Right ventricle myocardium inferior (tissue), 1 donor: ENCODE measurements around the gene LIMD2. TPM values are rescaled to one million over a fixed set of nuclear protein-coding genes. Genes with fewer than 3 reads are reported as not detected.
A peak's percentile ranks its signal among the peaks of the same experiment; 100 is the strongest.
"Not testable (repeated sequence)": the region's sequence is repeated elsewhere in the genome, so short reads cannot be mapped to it uniquely, and the experiment has no call there.

Source experiments
- ATAC-seq: fragments of 200-7000 bp; cut with Tn5 transposase; one replicate; pipeline ENCODE4 v1.9.1; 2020; ENCODE audit warnings: mild to moderate bottlenecking, moderate library complexity
- DNase-seq: peaks from one replicate; pipeline ENCODE4 v3.0.0; 2021; ENCODE audit errors: missing footprints
- intact Hi-C: fragments of 100-400 bp; cut with DNase I; formaldehyde crosslinking; loops from one replicate; pipeline ENCODE4 v1.11.0; 2022
- long read RNA-seq: library from polyadenylated mRNA; unstranded; transcript quantifications from one replicate; pipeline ENCODE4 v2.0.0, GENCODE V29; 2021
- total RNA-seq: library from RNA; stranded (reverse); fragmentation: NEBNext Ultra II Directional; extraction: Animal tissue kit (Norgen Biotek cat#: 25700); gene quantifications from one replicate; pipeline ENCODE4 v1.2.1, GENCODE V29; 2021
- donor health status: DM: no; HTN: yes; CAD: no; lungs with severe emphysema.

LIMD2 gene
- total RNA-seq = 3.4 TPM
- long read RNA-seq, partial matches to known transcripts = 1 of 4 reads
- long read RNA-seq, other reads (novel, unspliced or antisense) = 1 of 4 reads

DNA sequence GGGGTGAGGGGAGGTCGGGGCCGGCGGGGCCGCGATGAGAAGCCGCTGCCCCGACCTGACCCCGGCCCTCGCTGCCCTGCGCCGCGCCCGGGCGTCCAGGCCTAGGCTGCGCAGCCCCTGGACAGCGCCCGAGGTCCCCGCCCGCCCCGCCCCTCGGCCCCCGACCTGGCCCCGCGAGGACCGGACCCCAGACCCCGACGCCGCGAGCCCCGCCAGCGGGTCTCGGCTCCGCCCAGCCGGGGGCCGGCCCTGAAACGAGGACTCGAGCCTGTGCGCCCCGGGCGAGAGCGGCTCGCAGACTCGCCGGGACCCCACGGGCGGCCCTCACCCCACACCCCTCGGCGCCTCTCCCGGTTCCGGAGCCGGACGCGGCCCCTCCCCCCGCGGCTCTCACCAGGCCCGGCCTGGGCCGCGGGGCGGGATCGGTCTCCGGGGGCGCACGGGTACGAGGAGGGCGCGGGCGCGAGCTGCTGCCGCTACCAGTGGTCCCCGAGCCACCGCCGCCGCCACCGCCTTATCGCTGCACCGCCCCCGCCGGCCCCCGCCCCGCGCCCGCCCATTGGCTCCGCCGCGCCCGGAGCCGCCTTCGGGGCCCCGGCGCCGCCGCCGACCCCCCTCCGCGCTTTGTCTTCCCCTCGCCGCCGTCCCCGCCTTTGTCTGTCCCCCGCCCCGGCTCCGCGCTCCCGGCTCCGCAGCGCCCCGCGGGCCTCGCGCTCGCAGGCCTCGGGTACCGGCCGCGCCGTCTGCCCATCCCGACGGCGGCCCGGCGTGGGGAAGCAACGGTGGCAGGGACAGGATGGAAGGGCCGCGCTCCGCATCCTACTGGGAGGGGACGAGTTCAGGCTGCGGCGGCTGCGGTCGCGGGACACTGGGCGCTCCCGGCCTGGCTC lies at the start of gene LIMD2:
Gene LIMD2, minus strand, starts transcription at position 488 of the 890 bp plus-strand sequence. CDS start 827 bp downstream, outside the sequence.
- ATAC-seq = peak; percentile 3
- intact Hi-C loops = loop anchor here (5.0 kb wide), 1 partner anchor 78 kb away; the partner anchor contains the start of gene MAP3K3
- DNase-seq = peak; percentile 88

DNA sequence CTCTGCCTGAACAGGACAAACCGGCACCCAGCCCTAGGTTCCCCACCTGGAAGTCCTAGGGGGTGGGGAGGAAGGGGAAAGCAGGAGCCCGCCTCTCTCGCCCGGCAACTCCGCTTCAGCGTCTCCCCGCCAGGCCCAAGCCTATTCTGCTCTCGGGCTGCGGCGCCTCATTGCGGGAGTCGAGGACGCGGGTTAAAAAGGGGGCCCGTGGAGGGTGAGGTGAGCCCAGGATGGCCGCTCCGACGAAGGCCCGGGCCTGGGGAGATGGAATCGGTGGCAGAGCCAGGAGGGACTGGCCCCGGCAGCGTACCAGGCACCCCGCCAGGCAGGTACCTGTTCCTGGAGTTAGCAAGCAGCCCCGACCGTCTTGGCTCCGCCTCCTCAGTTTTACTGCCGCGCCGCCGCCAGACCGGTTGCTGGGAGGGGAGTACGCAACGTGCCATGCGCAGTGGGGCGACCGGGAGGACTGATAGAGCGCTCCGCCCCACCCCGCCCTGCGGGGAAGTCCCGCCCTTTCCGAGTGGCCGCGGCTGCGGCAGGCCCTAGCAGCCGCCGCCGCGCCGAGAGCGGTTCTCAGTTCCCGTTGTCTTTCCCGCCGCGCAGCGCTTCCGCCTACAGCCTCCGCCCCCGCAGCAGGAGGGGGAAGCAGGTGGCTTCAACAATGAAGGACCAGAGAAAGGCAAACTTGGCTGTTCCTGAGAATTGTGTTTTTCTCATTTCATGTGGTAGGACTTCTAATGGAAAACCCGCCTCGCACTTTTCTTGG lies 41.7 kb upstream of the LIMD2 start, which contains the start of gene STRADA:
Gene STRADA, minus strand, starts transcription at position 392 of the 766 bp plus-strand sequence. CDS start 13,430 bp downstream, outside the sequence.
- peak; percentile 100 for ATAC-seq
- intact Hi-C loops = loop anchor here (1.0 kb wide), 1 partner anchor 32 kb away; the partner anchor contains the start of gene CCDC47
- peak; percentile 100 for DNase-seq

DNA sequence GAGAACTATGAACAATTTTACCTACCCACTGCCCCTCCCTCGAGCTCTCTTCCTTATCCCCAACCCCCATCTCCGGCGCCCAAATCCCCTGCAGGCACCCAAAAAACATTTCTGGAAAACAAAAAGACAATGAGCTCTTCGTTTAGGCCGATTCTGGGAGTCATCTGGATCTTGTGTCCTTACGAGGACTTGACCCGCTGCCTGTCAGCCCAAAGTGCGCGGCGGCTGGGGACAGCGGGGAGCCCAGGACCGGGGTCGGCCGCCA lies 41.1 kb upstream of the LIMD2 start:
- intact Hi-C loops = loop anchor here (1.0 kb wide), 1 partner anchor 32 kb away; the partner anchor contains the start of gene CCDC47
- peak; percentile 42 for ATAC-seq
- DNase-seq = no peak

DNA sequence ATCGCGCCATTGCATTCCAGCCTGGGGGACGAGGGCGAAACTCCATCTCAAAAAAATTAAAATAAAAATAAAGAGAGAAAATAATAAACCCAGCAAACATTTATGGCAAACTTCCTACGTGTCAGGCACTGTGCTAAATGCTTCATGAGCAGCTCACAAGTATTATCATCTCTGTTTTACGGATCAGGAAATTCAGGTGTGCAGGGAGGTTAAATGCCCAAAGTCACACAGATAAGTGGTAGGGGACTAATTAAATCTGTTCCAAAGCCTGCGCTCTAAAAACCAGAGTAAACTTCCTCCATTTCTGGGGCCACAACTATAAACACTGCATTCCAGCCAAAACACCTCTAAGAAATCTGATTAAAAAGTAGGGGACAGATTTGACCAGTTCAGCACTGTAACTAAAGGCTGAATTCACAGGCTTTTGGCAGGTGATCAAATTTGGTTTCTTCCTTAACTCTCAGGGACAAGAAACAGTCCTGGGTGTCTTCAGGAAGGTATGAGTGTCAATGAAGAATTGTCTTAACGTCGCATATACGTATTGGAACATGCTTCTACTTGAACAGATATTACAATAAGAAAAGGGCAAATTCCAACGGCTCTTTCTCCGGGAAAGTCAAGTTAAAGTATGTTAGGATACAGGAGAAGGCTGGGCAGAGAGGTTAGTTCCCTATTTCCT lies 40.7 kb upstream of the LIMD2 start:
- ATAC-seq = no peak

DNA sequence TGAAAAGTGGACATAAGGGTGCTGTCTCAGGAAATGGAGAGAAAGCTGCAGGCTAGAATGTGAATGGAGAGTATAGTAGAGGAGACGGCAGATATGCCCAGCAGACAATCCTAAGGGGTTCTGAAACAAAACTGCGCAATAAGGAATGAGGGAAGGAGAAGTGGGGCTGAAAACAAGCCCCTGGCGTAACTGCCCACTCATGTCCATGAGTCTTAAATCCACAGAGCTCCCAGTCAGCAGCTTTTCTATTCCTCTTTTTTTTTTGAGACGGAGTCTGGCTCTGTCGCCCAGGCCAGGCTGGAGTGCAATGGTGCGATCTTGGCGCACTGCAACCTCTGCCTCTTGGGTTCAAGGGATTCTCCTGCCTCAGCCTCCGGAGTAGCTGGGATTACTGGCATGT lies 35.8 kb upstream of the LIMD2 start:
- ATAC-seq = no peak
- DNase-seq = no peak
- intact Hi-C loops = no loop called here

More for the DNA sequence above, 40.7 kb upstream of the LIMD2 start:
- intact Hi-C loops = loop anchor here (1.0 kb wide), 1 partner anchor 33 kb away; the partner anchor contains the start of gene CCDC47
- DNase-seq = no peak

DNA sequence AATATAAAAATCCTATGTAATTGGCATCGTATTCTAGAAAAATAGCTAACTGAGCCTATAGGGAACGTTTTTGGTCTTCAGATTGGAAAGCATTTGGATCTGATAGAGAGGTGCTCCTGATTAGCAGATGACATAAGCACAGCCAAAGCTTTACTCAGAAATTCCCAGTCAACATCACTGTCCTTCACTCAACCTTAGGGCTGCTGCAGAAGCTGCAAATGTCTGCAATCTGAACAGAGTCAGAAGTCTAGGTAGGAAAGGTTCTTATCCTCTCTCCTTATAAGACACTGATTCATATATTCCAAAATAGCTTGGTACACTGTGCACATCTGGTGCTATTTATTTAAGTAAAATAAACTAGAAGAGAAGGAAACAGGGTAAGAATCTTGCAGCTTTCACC lies 22.5 kb upstream of the LIMD2 start:
- DNase-seq (no peak), ATAC-seq (peak; percentile 39)
- intact Hi-C loops = no loop called here

DNA sequence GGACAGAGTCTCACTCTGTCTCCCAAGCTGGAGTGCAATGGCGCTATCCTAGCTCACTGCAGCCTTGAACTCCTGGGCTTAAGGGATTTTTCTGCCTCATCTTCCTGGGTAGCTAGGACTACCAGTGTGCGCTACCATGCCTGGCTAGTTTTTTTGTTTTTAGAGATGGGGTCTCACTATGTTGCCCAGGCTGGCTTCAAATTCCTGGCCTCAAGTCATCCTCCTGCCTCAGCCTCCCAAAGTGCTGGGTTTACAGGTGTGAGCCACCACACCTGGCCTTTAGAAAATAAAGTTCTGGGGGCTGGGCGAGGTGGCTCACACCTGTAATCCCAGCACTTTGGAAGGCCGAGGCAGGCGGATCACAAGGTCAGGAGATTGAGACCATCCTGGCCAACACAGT lies 20.3 kb upstream of the LIMD2 start:
- DNase-seq, intact Hi-C loops, ATAC-seq: not testable (repeated sequence)

DNA sequence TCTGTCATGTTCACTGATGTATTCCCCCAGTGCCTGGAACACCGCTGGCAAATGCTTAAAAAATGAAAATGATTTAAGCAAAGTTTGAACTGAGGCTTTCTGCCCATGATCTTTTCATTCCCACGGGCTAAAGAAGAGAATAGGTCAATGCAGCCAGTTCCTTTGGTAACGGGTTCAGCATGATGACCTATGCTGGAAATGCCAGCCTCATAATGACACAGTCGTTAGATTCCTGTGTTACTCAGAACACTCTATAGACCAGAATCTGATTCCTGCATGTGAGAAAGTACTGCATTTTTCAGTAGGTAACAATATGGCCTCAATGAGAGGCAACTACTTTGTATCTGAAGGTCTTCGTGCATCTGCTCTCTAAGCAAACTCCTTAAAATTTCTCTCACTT lies 19.1 kb upstream of the LIMD2 start:
- intact Hi-C loops = no loop called here
- no peak for ATAC-seq

DNA sequence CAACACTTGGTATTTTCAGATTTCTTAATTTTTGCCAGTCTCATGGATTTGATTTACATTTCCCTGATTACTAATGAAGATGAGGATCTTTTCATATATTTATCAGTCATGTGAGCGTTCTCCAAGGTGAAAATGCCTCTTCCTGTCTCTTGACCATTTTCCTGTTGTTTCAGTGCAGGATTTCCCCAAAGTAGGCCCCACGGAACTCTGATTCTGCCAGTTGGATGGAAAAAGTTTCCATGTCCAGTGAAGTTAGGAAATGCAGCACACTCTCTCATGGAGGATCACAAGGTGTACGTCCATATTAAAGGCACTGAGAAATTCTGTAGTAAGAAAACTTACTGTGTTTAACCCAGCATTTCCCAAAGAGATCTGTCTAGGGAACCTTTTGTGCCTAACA lies 16.5 kb upstream of the LIMD2 start:
- DNase-seq = no peak
- ATAC-seq = no peak
- intact Hi-C loops = no loop called here

More for the DNA sequence above, 19.1 kb upstream of the LIMD2 start:
- no peak for DNase-seq

DNA sequence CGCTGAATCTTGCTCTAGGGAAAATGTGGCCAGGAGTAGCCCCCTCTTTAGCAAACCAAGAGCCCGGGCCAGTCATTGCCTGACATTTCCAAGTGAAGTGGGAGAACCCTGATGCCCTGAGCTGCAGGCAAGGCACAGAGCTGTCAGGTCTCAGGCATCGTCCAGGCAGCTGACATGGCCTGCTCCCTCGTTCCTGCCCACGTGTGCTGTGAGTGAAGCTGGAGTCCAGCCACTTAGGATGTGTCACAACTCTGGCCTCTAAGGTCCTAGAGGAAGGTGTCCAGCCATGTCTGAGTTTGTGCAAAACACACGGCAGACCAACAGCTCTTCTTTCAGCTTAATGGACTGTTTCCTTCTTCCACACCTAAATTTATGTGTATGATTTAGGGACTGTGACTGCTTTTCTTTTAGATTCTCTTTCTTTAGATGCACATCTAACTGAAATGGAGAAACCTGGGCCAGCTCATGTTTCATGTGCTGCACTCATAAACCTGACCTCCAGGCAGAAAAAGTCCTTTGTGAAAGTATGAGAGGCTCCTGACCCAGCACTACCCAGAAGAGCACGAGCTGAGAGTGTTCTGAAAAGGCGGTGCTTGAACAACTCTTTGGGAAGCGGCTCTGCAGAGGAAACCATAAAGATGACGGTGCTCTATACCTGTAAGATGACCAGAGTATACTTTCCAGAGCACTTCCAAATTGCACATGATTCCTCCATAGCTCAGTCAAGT lies 14.8 kb upstream of the LIMD2 start:
- intact Hi-C loops = no loop called here

DNA sequence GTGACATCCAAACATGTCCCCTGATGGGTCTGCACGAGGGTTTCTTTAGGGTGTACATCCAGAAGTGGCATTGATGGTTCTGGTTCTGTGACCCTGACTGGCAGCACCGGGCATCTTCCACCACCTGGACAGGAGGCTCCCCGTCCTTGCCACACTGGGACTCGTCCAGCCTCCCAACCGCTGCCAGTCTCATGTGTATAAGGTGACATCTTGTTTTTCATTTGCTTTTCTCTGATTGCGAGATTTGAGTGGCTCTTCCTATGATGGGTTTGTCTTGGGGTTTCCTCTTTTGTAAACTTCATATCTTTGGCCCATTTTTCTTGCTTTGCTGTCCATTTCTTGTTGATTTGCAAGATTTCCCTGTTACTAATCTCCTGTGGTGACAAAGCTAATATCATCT lies 9.2 kb upstream of the LIMD2 start:
- ATAC-seq = no peak
- intact Hi-C loops = no loop called here
- DNase-seq = no peak

More for the DNA sequence above, 14.8 kb upstream of the LIMD2 start:
- DNase-seq (no peak), ATAC-seq (peak; percentile 75)

DNA sequence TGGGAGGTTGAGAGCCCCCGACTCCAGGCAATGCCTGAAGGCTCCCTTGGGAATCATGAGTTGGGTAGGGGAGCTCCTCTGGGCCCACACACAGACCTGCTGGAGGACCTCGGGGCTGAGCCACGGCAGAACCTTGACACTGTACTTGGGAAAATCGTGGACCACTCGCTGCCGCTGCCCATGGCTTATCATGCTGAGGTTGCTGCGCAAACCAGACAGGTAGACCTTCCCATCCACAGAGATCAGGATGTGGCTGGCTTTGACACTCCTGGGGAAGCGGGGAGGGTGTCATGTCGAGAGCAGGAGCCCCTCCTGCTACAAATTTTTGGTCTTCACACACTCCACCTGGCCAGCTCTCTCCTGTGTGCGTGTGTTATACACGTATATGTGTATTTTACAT lies 7.2 kb upstream of the LIMD2 start:
- intact Hi-C loops = no loop called here
- ATAC-seq = no peak

DNA sequence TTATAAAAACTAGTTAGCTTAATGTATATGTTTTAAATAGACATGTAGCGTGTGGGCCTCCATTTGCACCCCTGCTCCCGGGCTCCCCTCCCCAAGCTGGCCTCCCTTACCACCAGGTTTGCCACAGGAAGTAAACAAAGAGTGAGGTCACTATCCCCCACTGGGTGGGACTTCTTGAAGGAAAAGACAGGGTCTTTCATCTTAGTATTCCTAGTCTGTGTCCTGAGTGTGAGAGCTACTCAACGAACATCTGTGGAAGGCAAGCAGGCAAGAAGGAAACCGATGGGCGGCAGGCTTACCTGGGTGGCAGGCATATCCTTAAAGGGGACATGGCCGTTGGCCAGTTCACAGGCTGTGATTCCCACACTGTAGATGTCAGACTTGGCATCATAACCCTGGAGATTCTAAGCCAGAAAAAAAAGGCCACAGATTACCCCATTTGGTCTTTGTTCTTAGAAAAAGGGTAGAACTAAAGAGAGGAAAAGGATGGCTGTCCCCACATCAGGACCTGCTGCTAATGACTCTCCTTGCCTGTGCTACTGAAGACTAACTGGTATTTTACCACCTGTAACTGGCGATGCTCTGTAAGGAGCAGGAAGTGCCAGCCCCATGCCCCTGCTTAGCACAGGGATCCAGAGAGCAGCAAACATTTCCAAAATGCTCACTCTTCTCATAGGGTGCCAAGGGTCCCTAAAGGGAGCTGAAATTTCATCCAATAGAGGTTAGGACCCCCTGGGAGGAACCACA lies 6.6 kb upstream of the LIMD2 start:
- DNase-seq (no peak), ATAC-seq (no peak)
- intact Hi-C loops = no loop called here

More for the DNA sequence above, 7.2 kb upstream of the LIMD2 start:
- DNase-seq = no peak

DNA sequence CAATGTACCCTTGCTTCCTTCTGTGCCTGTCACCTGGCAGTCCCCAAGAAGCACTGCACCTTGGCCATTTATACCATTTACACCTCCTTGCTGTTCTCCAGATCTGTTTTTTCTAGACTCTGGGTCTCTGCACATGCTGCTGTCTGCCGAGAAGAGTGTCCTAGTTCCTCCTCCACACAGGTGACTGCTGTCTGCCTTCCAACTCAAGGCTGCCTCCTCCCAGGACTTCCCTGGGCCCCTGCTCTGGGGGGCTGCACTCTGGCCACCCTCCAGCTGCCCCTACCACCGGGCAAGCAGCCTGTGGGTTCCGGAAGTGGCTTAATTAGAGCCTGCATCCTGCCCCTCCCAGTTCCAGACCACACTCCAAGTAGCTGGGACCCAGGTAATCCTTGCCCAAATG lies 5.7 kb upstream of the LIMD2 start:
- ATAC-seq = no peak
- intact Hi-C loops = no loop called here

DNA sequence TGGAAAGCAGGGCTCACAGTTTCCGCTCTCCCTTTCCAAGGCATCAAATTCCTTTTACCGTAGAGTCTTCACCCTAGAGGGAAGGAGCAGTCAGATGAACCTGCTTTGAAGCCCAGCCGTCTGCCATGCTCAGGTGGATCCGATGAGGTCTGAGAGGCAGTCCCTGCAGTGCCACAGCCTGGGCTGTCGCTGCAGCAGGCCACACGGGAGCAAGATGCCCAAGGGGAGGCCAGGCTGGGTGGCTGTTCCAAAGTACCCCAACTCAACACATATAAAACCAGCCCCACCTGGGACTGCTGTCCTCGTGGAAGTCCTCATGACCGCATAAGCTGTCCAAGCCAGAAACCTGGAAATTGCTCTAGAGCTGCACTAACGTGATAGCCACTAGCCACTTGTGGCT lies 4.9 kb upstream of the LIMD2 start:
- intact Hi-C loops = no loop called here
- no peak for DNase-seq
- no peak for ATAC-seq

More for the DNA sequence above, 5.7 kb upstream of the LIMD2 start:
- no peak for DNase-seq

DNA sequence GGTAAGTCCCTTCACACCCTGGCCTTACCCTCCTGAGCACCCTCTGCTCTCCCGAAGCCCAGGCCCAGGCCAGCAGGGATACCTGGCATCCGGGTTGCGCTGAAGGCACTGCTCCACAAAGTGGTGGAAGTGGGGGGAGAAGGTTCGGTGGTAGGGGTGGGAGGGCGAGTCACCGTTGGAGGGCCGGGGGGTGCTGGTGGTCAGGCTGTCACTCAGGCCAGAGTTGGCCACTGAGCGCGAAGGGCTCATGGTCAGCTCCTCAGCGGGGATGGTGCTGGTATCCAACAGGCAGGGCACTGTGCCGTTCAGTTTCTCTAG lies 4.3 kb upstream of the LIMD2 start:
- DNase-seq = no peak
- ATAC-seq = no peak
- intact Hi-C loops = no loop called here

DNA sequence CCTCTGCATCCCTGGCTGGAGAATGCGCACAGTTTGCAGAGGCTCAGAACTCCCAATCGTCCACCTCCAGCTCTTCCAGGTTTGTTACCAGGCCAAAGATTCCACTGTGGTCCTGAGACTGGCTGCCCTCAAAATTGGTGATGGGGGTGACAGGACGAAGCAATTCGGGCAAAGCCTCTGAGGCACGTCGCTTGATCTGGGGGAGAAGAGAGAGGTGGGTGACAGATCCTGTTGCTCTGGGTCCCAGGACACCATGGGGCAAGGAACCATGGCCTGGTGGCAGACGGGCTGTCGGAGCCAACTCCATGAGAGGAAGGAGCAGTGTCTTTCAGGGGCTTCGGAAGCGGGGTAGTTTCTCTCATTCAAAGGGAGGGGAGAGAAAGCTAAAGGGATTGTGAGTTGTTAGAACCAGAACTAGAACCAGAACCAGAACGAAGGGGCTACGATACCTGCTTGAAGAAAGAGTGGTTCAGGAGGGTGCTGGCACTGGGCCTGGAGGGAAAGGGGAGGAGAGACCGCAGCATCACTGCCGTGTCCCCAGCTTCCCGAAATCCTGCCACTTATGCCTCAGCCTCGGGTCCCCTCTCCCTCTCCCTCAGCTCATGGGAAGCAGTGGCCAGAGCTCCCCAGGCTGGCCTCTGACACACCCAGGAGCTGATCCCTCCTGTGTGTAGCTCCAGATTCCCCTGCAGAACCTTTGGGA lies 3.8 kb upstream of the LIMD2 start:
- ATAC-seq (no peak), DNase-seq (no peak)
- intact Hi-C loops = no loop called here
